22Rv1 (cell line): Measurements from ENCODE around the gene BAX.

Experiments
- ZFX ChIP-seq: fragments of 450-650 bp; IDR thresholded peaks from 2 replicates; pipeline ENCODE4 v1.6.1; 2017; ENCODE audit warnings: antibody characterized with exemption, borderline replicate concordance
- TF ChIP-seq, protein P1 (sequence below): fragments of 450-650 bp; IDR thresholded peaks from 2 replicates; pipeline ENCODE4 v1.5.1; 2017; ENCODE audit warnings: mild to moderate bottlenecking

DNA sequence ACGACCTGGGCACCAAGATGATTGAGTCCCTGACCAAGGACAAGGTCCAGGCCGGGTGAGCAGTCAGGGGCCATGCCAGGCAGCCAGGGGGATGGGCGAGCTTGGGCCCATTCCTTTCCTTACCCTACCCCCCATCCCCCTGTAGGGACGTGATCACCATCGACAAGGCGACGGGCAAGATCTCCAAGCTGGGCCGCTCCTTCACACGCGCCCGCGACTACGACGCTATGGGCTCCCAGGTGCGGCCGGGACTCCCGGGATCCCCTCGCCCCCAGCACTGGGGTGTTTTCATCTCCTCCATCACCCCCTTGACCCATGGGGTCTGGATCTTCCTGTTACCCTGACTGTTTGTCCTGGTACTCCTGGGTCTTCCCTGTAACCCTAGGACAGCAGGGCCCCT is 55.2 kb downstream of the BAX start:
- TF ChIP-seq, protein P1, sequence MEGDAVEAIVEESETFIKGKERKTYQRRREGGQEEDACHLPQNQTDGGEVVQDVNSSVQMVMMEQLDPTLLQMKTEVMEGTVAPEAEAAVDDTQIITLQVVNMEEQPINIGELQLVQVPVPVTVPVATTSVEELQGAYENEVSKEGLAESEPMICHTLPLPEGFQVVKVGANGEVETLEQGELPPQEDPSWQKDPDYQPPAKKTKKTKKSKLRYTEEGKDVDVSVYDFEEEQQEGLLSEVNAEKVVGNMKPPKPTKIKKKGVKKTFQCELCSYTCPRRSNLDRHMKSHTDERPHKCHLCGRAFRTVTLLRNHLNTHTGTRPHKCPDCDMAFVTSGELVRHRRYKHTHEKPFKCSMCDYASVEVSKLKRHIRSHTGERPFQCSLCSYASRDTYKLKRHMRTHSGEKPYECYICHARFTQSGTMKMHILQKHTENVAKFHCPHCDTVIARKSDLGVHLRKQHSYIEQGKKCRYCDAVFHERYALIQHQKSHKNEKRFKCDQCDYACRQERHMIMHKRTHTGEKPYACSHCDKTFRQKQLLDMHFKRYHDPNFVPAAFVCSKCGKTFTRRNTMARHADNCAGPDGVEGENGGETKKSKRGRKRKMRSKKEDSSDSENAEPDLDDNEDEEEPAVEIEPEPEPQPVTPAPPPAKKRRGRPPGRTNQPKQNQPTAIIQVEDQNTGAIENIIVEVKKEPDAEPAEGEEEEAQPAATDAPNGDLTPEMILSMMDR: no peak
- TF ChIP-seq ZFX: no peak
